Keratinocyte (primary cell): Measurements from ENCODE around the gene WNT8A.

Source experiments
- CTCF ChIP-seq, 3 experiments: IDR thresholded peaks in 1 of 3; conservative IDR thresholded peaks in 1 of 3; optimal IDR thresholded peaks in 1 of 3; 2 replicates in 2 of 3; 3 replicates in 1 of 3; pipeline versions ENCODE3 to v1.5.1; 2011; ENCODE audit warnings: low read length in 3 of 3, mild to moderate bottlenecking in 3 of 3, moderate library complexity in 2 of 3, control low read depth in 1 of 3, inconsistent platforms in 1 of 3; ENCODE audit not compliant: insufficient read depth in 2 of 3; ENCODE audit errors: extremely low read depth in 1 of 3
- EZH2 ChIP-seq: IDR thresholded peaks from one replicate; pipeline ENCODE4 v1.6.1; 2012; ENCODE audit warnings: inconsistent platforms, mild to moderate bottlenecking, low read length, moderate library complexity

- TF ChIP-seq CTCF (optimal IDR thresholded peaks at IDR 0.05 in 1 of 3, IDR thresholded peaks at IDR 0.05 in 1 of 3, conservative IDR thresholded peaks at IDR 0.05 in 1 of 3; ENCODE audit: extremely low read depth in 1 of 3, insufficient read depth in 2 of 3, low read length in 3 of 3) (no peak), EZH2 (no peak)
Observed at GRCh38 chr5:138082033-138082432, 1.8 kb upstream of the WNT8A start.
